ENCODE data around the gene INO80B. TPM values are rescaled to one million over a fixed set of nuclear protein-coding genes. Genes with fewer than 3 reads are reported as not detected.
"Not testable (repeated sequence)": the region's sequence is repeated elsewhere in the genome, so short reads cannot be mapped to it uniquely, and the experiment has no call there.

Gene INO80B
- total RNA-seq, 1 experiment from 2014 or later = 30.1 TPM

GRCh38 chr2:74481961-74482800 is 27.3 kb downstream of the INO80B start:
- DNase-seq (ENCODE audit: low spot score) = no peak

GRCh38 chr2:74482801-74483674 is 28.2 kb downstream of the INO80B start, which contains the start of the genes CCDC142 and TTC31:
CCDC142 (minus strand) TSS chr2:74482998; CDS start chr2:74482837, 161 bp downstream.
TTC31 (plus strand) TSS chr2:74483081; CDS start chr2:74483096, 15 bp downstream.
- peak; percentile 94 for DNase-seq (ENCODE audit: low spot score)

GRCh38 chr2:74483675-74484164 is 28.8 kb downstream of the INO80B start:
- not testable (repeated sequence) for DNase-seq (ENCODE audit: low spot score)

GRCh38 chr2:74486141-74486540 is 31.3 kb downstream of the INO80B start:
- DNase-seq (ENCODE audit: low spot score) = no peak

- no peak for DNase-seq (ENCODE audit: low spot score)
These were observed 34.0 kb downstream of the INO80B start for GRCh38 chr2:74488643-74489481.

GRCh38 chr2:74489906-74490305 is 35.0 kb downstream of the INO80B start:
- DNase-seq (ENCODE audit: low spot score) = no peak

GRCh38 chr2:74491648-74492544 is 37.0 kb downstream of the INO80B start:
- no peak for DNase-seq (ENCODE audit: low spot score)

- DNase-seq (ENCODE audit: low spot score) = no peak
These were observed 38.7 kb downstream of the INO80B start for GRCh38 chr2:74493546-74493945.

GRCh38 chr2:74495440-74495839 is 40.6 kb downstream of the INO80B start:
- no peak for DNase-seq (ENCODE audit: low spot score)

- DNase-seq (ENCODE audit: low spot score) = no peak
These were observed 42.3 kb downstream of the INO80B start for GRCh38 chr2:74496997-74497776.

GRCh38 chr2:74497777-74498499 is 43.1 kb downstream of the INO80B start:
- DNase-seq (ENCODE audit: low spot score) = no peak

GRCh38 chr2:74498500-74499266 is 43.8 kb downstream of the INO80B start:
- no peak for DNase-seq (ENCODE audit: low spot score)

- no peak for DNase-seq (ENCODE audit: low spot score)
These were observed 44.5 kb downstream of the INO80B start, which contains the start of gene LBX2 for GRCh38 chr2:74499267-74499939. LBX2 (minus strand) TSS chr2:74499603; CDS start chr2:74499537, 66 bp downstream.

- DNase-seq (ENCODE audit: low spot score) = no peak
These were observed 45.2 kb downstream of the INO80B start for GRCh38 chr2:74499940-74500577.

GRCh38 chr2:74500578-74500946 is 45.7 kb downstream of the INO80B start:
- no peak for DNase-seq (ENCODE audit: low spot score)

- DNase-seq (ENCODE audit: low spot score) = no peak
These were observed 46.6 kb downstream of the INO80B start for GRCh38 chr2:74501335-74502071.
